NCI-H1694 treated with DMSO at 0.1 percent for 48 hours (cell line): ENCODE results near the gene ASPSCR1.
"Not testable (repeated sequence)": the region's sequence is repeated elsewhere in the genome, so short reads cannot be mapped to it uniquely, and the experiment has no call there.

Experiments
- DNase-seq: peaks from one replicate; lab custom pipeline; 2025; lab: John Stamatoyannopoulos, UW

The ASPSCR1 gene

DNA sequence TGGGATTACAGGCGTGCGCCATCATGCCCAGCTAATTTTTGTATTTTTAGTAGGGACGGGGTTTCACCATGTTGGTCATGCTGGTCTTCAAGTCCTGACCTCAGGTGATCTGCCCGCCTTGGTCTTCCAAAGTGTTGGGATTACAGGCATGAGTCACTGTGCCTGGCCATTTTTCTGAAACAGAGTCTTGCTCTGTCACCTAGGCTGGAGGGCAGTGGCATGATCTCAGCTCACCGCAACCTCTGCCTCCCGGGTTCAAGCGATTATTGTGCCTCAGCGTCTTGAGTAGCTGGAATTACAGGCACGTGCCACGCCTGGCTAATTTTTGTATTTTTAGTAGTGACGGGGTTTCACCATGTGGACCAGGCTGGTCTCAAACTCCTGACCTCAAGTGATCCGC is 4.1 kb downstream of the ASPSCR1 start:
- not testable (repeated sequence) for DNase-seq

DNA sequence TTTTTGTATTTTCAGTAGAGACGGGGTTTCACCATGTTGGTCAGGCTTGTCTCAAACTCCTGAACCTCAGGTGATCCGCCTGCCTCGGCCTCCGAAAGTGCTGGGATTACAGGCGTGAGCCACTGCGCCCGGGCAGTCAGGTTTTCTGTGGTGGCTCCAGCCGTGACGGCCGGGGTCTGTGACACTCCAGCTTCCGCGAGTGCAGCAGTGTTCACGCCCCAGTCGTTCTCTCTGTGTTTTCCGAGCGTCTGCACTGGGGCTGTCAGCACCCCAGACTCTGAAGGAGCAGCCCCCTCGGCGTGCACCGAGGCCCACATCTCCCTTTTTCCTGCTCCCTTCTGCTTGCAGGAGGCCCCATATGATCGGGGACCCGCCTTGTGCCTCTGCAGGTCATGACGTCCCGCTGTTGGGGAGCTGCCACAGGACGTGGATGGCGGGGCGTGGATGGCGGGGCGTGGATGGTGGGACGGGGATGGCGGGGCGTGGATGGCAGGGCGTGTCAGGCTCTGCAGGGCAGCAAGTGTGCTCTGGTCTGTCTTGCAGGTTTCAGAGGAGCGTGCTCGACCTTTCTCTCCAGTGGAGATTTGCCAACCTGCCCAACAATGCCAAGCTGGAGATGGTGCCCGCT is 5.7 kb downstream of the ASPSCR1 start:
- DNase-seq = no peak

DNA sequence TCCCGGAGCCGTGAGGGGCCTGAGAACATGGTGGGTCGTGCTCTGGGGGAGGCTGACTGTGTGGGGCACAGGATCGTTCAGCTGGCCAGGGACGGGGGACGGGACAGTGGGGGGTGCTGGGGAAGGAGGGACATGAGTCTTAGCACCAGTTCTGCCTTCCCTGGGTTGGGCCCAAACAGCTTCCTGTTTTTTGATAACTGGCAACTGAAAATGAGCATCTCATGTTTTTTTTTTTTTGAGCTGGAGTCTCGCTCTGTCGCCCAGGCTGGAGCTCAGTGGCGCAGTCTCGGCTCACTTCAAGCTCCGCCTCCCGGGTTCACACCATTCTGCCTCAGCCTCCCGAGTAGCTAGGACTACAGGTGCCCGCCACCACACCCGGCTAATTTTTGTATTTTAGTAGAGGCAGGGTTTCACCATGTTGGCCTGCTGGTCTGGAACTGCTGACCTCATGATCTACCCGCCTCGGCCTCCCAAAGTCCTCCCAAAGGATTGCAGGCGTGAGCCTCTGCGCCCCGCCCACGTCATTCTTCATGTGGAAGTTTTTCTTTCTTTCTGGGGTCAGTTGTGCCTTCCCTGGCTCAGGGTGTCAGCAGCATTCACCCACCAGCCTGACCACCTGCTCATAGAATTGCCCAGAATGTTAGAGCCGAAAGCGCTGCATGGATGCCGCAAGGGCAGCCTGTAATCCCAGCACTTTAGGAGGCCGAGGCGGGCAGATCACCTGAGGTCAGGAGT is 6.4 kb downstream of the ASPSCR1 start:
- no peak for DNase-seq

GRCh38 chr17:81984773-81985410 is 7.5 kb downstream of the ASPSCR1 start:
- DNase-seq = no peak

DNA sequence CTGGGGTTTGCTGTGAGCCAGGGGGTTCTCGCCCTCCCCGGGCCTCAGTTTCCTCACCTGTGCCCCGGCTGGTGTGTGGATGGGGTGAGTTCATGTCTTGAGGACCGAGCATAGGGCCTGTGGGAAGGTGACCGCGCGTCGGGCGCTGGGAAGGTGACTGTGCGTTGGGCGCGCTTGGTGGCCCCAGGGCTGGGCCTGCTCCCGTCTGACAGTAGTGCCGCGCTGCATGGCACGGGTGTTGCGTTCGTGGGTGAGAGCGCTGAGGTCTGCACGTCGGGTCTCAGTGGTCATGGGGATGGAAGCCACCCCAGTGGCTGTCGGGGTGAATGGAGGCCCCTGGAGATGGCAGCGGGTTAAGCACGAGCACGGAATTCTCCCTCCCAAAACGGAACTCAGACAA is 9.2 kb downstream of the ASPSCR1 start:
- no peak for DNase-seq

DNA sequence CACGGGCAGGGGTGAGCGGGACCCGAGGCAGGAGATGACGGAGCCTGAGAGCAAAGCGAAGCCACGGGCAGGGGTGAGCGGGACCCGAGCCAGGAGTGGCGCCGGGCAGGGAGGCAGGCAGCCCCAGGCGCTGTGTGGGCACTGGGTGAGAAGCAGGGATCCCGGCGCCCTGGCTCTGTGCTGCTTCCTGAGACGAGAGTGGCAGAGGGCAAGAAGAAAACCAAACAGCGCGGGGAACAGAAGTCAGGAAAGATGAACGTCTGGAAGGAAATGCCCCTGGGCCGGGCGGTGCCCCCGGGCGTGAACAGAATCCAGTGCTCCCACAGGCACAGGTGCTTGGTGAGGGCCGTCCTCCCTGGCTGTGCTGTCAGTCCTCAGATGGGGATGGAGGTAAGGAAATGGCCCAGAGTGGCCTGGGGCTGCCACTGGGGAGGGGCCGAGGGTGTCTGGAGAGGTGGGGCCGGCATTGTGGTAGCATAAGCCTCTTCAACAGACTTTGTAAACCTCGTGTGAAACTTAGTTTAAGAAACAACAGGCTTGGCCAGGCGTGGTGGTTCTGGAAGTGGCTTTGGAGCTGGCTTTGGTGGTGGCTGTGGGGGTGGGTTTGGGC is 9.8 kb downstream of the ASPSCR1 start:
- no peak for DNase-seq

DNA sequence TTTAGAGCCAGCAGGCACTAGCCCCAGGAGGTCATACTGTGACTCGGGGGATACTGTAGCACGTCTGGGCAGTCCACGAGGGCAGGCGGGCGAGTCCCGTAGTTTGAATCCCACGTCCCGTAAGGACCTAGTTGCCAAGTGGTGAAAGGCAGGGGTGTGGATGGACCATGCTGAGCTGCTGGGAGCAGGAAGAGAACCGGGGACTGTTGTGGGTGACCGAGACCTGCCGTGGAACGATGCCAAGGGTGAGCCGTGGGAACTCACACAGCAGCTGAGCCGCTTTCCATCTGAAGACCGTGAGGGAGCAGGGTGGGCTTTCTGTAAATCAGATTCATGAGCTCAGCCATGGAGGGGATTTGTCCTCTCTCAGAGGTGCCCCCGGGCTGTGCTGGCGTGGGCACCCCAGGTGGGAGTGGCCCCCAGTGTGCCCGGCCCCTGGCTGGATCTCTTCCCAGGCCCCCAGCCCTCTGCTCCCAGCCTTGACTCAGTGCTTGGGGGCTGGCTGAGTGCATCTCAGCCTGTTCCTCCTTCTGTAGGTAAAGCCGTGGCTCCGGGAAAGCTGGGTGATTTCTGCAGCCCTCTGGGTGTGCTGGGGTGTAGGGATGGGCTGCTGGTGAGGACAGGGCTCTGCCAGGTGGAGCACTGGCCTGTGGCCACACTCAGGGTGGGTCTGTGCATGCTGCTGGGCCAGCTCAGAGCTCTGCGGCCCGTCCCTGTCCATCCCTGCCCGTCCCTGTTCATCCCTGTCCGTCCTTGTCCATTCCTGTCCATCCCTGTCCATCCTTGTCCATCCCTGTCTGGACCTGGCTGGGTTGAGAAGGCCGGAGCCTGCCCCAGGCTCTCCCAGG is 13.6 kb downstream of the ASPSCR1 start:
- no peak for DNase-seq

DNA sequence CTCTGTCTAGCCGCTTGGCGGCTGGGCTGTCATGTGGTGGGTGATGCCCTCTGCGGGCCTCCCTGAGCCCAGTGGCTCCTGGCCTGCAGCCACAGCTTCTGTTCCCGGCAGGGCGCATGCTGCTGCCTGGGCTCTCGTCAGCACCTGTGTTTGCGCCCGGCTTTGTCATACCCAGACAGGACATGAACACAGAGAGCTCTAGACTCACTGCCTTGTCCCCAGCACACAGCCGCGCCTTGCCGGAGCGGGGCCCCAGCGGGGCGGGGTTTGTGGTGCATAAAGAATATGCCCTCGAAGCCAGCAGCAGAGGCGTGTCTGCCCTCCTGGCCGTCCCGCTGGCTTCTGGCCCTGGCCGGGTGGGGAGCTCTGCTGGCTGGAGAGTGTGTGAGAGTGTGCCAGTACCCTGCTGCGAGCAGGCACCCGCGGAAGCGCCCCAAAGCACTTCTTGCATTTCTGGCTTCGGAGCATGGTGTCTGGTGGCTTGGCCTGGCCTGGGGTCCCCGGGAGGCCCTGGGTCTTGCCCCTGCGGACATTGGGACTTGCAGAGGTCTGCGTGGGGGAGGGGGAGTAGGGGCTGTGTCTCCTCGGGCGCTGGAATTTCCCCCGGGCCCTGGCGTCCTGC is 14.4 kb downstream of the ASPSCR1 start:
- DNase-seq = peak; percentile 73

DNA sequence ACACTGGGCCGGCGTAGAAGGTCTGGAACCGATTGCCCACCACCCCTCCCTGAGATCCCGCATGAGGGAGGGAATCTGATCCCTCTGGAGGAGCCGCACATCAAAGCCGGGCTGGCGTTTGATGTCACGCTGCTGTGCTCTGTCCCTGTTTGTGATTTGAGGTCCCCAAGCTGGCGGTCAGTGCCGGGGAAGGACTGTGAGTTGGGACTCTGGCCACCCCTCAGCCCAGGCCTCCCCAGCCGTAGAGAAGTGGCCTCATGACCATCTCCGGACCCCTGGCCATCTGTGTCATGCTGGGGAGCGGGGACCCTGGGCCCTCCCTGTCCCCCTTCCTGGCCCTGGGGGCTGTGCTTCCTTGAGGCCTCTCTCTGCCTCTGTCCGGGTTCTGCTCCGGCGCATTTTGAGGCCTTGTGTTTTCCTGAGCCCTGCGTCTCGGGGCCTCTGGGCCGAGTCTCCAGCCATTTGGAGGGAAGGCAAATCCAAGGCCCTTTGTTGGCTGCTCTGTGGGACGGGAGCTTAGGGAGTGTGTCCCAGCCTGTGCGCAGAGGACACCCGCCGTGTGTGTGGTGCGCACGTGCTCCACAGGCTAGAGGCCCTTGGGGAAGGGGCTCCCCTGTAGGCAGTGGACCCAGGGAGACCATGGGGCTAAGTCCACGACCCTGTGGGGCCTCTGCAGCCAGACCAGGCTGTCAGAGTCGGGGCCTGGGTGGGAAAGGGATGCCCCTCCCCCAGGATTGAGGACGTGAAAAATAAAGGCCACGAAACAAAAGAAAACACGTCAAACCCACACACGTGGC is 15.1 kb downstream of the ASPSCR1 start:
- no peak for DNase-seq

- no peak for DNase-seq
Observed at GRCh38 chr17:81993729-81994592, 16.5 kb downstream of the ASPSCR1 start.

DNA sequence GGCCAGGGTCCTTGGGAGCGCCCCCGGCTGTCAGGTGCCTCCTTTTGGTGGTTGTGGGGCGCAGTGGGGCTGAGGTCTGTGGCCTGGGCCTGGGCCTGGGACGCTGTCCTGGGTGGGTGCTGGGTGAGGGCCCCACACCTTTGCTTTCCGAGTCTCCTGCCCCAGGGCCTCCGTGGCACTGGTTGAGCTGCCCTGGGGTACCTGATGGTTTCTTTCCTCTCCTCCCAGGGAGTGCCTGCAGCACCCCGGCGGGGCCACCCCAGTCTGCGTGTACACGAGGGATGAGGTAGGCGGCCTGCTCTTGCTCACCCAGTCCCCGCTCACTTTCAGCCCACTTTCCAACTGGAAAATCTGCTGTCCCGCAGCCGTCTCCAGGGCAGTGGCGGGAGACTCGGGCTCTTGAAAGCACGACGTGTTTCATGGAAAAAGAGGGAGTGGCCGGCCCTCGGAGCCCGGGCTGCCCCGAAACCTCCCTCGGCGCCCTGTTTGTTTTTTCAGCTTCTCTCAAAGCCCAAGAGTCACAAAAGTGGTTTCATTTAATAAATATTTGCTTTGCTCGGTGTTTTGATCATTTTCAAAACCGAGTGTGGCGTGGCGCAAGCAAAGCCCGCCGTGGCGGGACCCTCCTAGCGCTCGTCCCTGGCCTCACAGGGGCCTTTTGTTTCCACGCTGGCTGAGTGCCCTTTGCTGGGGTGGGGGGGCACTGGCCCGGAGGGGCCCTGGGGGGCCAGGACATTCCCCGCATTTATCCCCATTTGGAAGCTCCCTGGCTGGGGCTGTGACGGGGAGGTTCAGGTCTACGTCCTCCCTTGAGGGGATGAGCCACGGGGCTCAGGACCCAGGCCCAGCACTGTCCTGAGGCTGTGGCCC is 17.4 kb downstream of the ASPSCR1 start:
- no peak for DNase-seq

DNA sequence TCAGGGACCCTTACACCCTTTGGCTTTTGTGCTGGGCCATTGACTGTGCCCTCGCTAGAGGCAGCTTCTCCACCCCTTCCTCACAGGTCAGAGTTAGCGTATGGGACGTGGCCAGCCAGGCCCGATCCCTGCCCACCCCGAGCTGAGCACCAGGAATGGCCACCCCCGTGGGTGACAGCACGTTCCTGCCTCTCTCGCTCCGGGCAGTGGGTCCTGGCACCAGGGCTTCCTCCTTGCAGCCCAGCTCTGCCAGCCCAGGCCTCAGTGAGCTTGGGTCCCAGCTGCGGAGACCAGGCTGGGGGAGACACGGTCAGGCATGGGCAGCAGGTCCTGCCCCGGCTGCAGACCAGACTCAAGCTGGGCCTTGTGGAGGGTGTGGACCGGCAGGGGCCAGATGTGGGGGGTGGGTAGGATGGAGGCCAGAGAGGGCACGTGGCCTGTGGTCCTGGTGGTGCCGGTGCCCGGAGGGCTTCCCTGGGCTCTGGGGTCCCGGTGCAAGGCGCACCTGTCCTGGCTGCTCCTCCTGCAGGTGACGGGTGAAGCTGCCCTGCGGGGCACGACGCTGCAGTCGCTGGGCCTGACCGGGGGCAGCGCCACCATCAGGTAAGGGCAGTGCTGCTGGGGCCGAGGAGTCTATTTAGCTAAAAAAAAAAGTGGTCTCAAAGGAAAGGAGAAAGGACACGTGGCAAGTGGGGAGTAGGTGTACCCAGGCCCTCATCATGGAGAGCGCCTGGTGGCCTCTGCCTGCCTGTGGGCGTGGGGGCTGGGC is 18.2 kb downstream of the ASPSCR1 start:
- DNase-seq = no peak

DNA sequence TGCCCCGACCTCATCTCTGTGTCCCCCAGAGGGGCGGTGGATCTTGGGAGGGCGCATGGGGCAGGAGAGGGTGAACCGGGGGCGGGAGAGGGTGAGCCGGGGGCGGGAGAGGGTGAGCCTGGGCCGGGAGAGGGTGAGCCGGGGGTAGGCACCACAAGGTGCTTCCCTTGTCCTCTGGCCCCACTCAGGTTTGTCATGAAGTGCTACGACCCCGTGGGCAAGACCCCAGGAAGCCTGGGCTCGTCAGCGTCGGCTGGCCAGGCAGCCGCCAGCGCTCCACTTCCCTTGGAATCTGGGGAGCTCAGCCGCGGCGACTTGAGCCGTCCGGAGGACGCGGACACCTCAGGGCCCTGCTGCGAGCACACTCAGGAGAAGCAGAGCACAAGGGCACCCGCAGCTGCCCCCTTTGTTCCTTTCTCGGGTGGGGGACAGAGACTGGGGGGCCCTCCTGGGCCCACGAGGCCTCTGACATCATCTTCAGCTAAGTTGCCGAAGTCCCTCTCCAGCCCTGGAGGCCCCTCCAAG is 18.9 kb downstream of the ASPSCR1 start:
- no peak for DNase-seq

GRCh38 chr17:81996757-81997441 is 19.5 kb downstream of the ASPSCR1 start:
- DNase-seq = no peak

DNA sequence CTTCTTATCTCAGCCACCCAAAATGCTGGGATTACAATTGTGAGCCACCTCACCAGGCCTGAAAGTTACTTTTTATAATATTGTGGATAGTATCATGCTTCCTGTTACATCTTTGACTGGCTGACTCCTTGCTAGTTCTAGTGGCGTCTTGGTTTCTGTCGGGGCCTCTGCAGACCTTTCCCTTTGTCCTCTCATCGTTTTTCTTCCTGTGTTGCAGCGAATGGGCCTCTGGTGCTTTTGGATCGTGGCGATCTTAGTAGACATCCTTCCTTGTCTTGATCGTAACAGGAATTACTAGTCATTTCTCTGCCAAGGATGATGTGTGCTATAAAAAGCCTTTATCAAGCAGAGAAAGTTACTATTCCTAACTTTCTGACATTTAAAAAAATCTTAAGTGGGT is 20.8 kb downstream of the ASPSCR1 start:
- no peak for DNase-seq

DNA sequence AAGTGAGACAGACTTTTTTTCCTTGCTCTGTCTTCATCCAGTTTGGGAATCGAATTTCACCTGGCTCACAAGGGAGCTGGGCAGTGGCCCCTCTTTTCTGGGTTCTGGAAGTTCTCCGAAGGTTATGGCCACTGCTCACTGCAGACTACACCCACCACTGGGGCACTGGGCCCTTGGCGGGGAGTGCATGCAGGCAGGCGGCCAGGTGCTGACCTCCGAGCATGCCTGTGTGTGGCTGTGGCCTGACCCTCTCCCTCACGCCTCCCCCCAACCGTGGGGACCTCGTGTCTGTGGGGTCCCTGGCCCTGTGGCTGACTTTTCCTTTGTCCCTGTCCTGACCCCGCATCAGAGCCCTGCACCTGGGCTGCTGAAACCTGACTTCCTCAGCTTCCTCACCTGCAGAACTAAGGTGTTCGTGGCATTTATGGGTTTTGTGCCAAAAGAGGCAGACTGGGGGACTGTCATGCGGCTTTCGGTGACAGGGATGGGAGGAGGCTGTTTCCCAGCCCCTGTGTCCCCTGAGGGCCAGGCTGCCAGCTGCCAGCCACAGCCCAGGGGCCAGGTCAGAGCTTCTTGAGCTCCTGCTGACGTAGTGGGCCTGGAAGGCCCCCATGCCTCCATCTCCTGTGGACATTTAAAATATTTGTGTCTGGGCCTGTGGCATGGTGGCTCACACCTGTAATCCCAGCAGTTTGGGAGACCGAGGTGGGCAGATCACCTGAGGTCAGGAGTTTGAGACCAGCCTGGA is 21.4 kb downstream of the ASPSCR1 start:
- no peak for DNase-seq
